GM12878 (cell line): Measurements from ENCODE around the gene ICA1L. TPM values are rescaled to one million over a fixed set of nuclear protein-coding genes. Genes with fewer than 3 reads are reported as not detected.

ENCODE experiments used
- RCOR1 ChIP-seq: conservative IDR thresholded peaks from 2 replicates; pipeline ENCODE4 v1.6.1; 2012; ENCODE audit warnings: low read depth, low read length, improper control_type of control experiment
- SRF ChIP-seq, 2 experiments: IDR thresholded peaks; 2 replicates each; pipeline ENCODE4 v1.6.1; 2011; ENCODE audit warnings: low read depth in 2 of 2, low read length in 2 of 2, mild to moderate bottlenecking in 1 of 2, moderate library complexity in 1 of 2
- polyA plus RNA-seq, 11 experiments: library from polyadenylated mRNA; depleted of rRNA in 4 of 11; unstranded in 6 of 11; stranded (reverse) in 5 of 11; fragments of >200 nt; fragmentation: Nextera tagmentation in 4 of 11; fragmentation: Illumina TruSeq in 1 of 11; extraction: Ambion mirVana in 4 of 11; extraction: Trizol in 1 of 11; gene quantifications; 1 replicate in 1 of 11; 2 replicates in 10 of 11; pipeline versions ENCODE4 v1.2.1 to v1.2.3, GENCODE V29; 2011 to 2016; ENCODE audit warnings: inconsistent platforms in 2 of 11, missing spikeins in 2 of 11, low read depth in 1 of 11
- total RNA-seq, 4 experiments: library from RNA; depleted of rRNA in 3 of 4; stranded (reverse); fragments of >200 nt in 3 of 4; fragmentation: Illumina TruSeq in 1 of 4; extraction: Trizol in 1 of 4; gene quantifications; 2 replicates each; pipeline versions ENCODE4 v1.2.1 to v1.2.3, GENCODE V29; 2013 to 2021
- TF ChIP-seq, protein P1 (sequence below): fragments of 450-650 bp; IDR thresholded peaks from 2 replicates; pipeline ENCODE4 v1.6.1; 2017; ENCODE audit warnings: antibody characterized with exemption, mild to moderate bottlenecking, moderate library complexity
- TF ChIP-seq, protein P2 (sequence below), 3 experiments: IDR thresholded peaks in 2 of 3; conservative IDR thresholded peaks in 1 of 3; 2 replicates each; pipeline ENCODE4 v1.5.1; 2011; ENCODE audit warnings: low read depth in 3 of 3, low read length in 3 of 3, mild to moderate bottlenecking in 3 of 3, control low read depth in 2 of 3, moderate library complexity in 2 of 3, inconsistent platforms in 1 of 3, mixed read lengths in 1 of 3; ENCODE audit not compliant: control insufficient read depth in 2 of 3, insufficient read depth in 1 of 3; ENCODE audit errors: extremely low read depth in 1 of 3
- TF ChIP-seq, protein P3 (sequence below): fragments of 450-650 bp; formaldehyde crosslinking; IDR thresholded peaks from 2 replicates; pipeline ENCODE4 v1.4.0; 2020; ENCODE audit warnings: mild to moderate bottlenecking, moderate library complexity

Gene ICA1L
- total and polyA plus RNA-seq, 10 of the 15 experiments (the other 5 are each of a cell fraction or from before 2014, with no cell fraction given): 0.85 to 7.4 (median 3.6) TPM

DNA sequence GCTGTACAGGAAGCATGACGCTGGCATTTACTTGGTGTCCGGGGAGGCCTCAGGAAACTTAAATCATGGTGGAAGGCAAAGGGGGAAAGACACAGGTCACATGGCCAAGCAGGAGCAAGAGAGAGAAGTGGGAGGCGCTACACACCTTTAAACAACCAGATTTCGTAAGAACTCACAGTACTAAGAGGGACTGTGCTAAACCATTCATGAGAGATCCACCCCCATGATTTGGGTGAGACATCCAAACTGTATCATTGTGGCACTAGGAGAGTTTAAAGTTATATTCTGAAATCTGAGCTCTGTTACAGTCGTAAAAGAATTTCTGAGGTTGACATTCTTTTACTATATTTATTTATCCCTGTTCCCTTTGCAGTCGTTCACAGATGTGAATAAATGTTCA, 116.6 kb downstream of the ICA1L start (continued):
- TF ChIP-seq, protein P1, sequence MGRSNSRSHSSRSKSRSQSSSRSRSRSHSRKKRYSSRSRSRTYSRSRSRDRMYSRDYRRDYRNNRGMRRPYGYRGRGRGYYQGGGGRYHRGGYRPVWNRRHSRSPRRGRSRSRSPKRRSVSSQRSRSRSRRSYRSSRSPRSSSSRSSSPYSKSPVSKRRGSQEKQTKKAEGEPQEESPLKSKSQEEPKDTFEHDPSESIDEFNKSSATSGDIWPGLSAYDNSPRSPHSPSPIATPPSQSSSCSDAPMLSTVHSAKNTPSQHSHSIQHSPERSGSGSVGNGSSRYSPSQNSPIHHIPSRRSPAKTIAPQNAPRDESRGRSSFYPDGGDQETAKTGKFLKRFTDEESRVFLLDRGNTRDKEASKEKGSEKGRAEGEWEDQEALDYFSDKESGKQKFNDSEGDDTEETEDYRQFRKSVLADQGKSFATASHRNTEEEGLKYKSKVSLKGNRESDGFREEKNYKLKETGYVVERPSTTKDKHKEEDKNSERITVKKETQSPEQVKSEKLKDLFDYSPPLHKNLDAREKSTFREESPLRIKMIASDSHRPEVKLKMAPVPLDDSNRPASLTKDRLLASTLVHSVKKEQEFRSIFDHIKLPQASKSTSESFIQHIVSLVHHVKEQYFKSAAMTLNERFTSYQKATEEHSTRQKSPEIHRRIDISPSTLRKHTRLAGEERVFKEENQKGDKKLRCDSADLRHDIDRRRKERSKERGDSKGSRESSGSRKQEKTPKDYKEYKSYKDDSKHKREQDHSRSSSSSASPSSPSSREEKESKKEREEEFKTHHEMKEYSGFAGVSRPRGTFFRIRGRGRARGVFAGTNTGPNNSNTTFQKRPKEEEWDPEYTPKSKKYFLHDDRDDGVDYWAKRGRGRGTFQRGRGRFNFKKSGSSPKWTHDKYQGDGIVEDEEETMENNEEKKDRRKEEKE: no peak
- TF ChIP-seq, protein P2, sequence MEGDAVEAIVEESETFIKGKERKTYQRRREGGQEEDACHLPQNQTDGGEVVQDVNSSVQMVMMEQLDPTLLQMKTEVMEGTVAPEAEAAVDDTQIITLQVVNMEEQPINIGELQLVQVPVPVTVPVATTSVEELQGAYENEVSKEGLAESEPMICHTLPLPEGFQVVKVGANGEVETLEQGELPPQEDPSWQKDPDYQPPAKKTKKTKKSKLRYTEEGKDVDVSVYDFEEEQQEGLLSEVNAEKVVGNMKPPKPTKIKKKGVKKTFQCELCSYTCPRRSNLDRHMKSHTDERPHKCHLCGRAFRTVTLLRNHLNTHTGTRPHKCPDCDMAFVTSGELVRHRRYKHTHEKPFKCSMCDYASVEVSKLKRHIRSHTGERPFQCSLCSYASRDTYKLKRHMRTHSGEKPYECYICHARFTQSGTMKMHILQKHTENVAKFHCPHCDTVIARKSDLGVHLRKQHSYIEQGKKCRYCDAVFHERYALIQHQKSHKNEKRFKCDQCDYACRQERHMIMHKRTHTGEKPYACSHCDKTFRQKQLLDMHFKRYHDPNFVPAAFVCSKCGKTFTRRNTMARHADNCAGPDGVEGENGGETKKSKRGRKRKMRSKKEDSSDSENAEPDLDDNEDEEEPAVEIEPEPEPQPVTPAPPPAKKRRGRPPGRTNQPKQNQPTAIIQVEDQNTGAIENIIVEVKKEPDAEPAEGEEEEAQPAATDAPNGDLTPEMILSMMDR (IDR thresholded peaks at IDR 0.05 in 2 of 3, conservative IDR thresholded peaks at IDR 0.05 in 1 of 3; ENCODE audit: control insufficient read depth in 2 of 3, extremely low read depth in 1 of 3, insufficient read depth in 1 of 3, low read depth in 3 of 3, low read length in 3 of 3): no peak
- no peak for TF ChIP-seq SRF (IDR thresholded peaks at IDR 0.05; ENCODE audit: low read depth in 2 of 2, low read length in 2 of 2)
- no peak for TF ChIP-seq RCOR1
- TF ChIP-seq, protein P3, sequence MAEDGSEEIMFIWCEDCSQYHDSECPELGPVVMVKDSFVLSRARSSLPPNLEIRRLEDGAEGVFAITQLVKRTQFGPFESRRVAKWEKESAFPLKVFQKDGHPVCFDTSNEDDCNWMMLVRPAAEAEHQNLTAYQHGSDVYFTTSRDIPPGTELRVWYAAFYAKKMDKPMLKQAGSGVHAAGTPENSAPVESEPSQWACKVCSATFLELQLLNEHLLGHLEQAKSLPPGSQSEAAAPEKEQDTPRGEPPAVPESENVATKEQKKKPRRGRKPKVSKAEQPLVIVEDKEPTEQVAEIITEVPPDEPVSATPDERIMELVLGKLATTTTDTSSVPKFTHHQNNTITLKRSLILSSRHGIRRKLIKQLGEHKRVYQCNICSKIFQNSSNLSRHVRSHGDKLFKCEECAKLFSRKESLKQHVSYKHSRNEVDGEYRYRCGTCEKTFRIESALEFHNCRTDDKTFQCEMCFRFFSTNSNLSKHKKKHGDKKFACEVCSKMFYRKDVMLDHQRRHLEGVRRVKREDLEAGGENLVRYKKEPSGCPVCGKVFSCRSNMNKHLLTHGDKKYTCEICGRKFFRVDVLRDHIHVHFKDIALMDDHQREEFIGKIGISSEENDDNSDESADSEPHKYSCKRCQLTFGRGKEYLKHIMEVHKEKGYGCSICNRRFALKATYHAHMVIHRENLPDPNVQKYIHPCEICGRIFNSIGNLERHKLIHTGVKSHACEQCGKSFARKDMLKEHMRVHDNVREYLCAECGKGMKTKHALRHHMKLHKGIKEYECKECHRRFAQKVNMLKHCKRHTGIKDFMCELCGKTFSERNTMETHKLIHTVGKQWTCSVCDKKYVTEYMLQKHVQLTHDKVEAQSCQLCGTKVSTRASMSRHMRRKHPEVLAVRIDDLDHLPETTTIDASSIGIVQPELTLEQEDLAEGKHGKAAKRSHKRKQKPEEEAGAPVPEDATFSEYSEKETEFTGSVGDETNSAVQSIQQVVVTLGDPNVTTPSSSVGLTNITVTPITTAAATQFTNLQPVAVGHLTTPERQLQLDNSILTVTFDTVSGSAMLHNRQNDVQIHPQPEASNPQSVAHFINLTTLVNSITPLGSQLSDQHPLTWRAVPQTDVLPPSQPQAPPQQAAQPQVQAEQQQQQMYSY (CRISPR knock-in tag): no peak
- TF ChIP-seq, all 136 proteins: peak for 0
